ENCODE measurements around the gene CYSLTR2.
"Not testable (repeated sequence)": the region's sequence is repeated elsewhere in the genome, so short reads cannot be mapped to it uniquely, and the experiment has no call there.

The CYSLTR2 gene

GRCh38 chr13:48695776-48696175 lies 42.0 kb downstream of the CYSLTR2 start:
- Histone ChIP-seq H3K9me3 (replicated peaks; ENCODE audit: low read length) (no peaks in the 10 kb centered on the region), H3K4me3 (ENCODE audit: low read length) (no peak overlapping the region), H3K9ac (ENCODE audit: low read depth, low read length) (no peak overlapping the region), H3K4me2 (ENCODE audit: low read length) (no peak overlapping the region), H3K4me1 (ENCODE audit: control insufficient read depth, insufficient read depth, low read length) (no peaks in the 10 kb centered on the region), H3K27me3 (ENCODE audit: control insufficient read depth, insufficient read depth, low read length) (peaks cover 27% of the 10 kb centered on the region), H3K36me3 (ENCODE audit: insufficient read depth, low read length) (no peaks in the 10 kb centered on the region)

GRCh38 chr13:48696676-48697075 lies 42.9 kb downstream of the CYSLTR2 start:
- not testable (repeated sequence) for H3K4me1 ChIP-seq (ENCODE audit: control insufficient read depth, insufficient read depth, low read length); H3K36me3 ChIP-seq (ENCODE audit: insufficient read depth, low read length); H3K4me3 ChIP-seq (ENCODE audit: low read length); H3K9ac ChIP-seq (ENCODE audit: low read depth, low read length); H3K9me3 ChIP-seq (replicated peaks; ENCODE audit: low read length); H3K4me2 ChIP-seq (ENCODE audit: low read length)
- peaks cover 23% of the 10 kb centered on the region for H3K27me3 ChIP-seq (ENCODE audit: control insufficient read depth, insufficient read depth, low read length)

- no peaks in the 10 kb centered on the region for H3K9me3 ChIP-seq (replicated peaks; ENCODE audit: low read length)
- no peak overlapping the region for H3K4me3 ChIP-seq (ENCODE audit: low read length)
- H3K4me2 ChIP-seq (ENCODE audit: low read length), result no peak overlapping the region
- H3K36me3 ChIP-seq (ENCODE audit: insufficient read depth, low read length), result no peaks in the 10 kb centered on the region
- peaks cover 46% of the 10 kb centered on the region for H3K27me3 ChIP-seq (ENCODE audit: control insufficient read depth, insufficient read depth, low read length)
- no peaks in the 10 kb centered on the region for H3K4me1 ChIP-seq (ENCODE audit: control insufficient read depth, insufficient read depth, low read length)
- H3K9ac ChIP-seq (ENCODE audit: low read depth, low read length), result no peak overlapping the region
Measured at GRCh38 chr13:48707405-48707804, 53.7 kb downstream of the CYSLTR2 start.

- H3K9me3 ChIP-seq (replicated peaks; ENCODE audit: low read length), result no peaks in the 10 kb centered on the region
- no peaks in the 10 kb centered on the region for H3K4me1 ChIP-seq (ENCODE audit: control insufficient read depth, insufficient read depth, low read length)
- H3K9ac ChIP-seq (ENCODE audit: low read depth, low read length), result no peak overlapping the region
- H3K4me3 ChIP-seq (ENCODE audit: low read length), result no peak overlapping the region
- H3K36me3 ChIP-seq (ENCODE audit: insufficient read depth, low read length), result no peaks in the 10 kb centered on the region
- peaks cover 40% of the 10 kb centered on the region for H3K27me3 ChIP-seq (ENCODE audit: control insufficient read depth, insufficient read depth, low read length)
- no peak overlapping the region for H3K4me2 ChIP-seq (ENCODE audit: low read length)
Measured at GRCh38 chr13:48708764-48709163, 55.0 kb downstream of the CYSLTR2 start.

GRCh38 chr13:48709213-48709612 lies 55.5 kb downstream of the CYSLTR2 start:
- H3K9ac ChIP-seq (ENCODE audit: low read depth, low read length), result no peak overlapping the region

GRCh38 chr13:48710160-48710559 lies 56.4 kb downstream of the CYSLTR2 start:
- no peaks in the 10 kb centered on the region for H3K36me3 ChIP-seq (ENCODE audit: insufficient read depth, low read length)
- H3K4me1 ChIP-seq (ENCODE audit: control insufficient read depth, insufficient read depth, low read length), result no peaks in the 10 kb centered on the region
- no peak overlapping the region for H3K4me2 ChIP-seq (ENCODE audit: low read length)

More at GRCh38 chr13:48709213-48709612, 55.5 kb downstream of the CYSLTR2 start:
- Histone ChIP-seq H3K27me3 (ENCODE audit: control insufficient read depth, insufficient read depth, low read length) (peaks cover 40% of the 10 kb centered on the region), H3K4me2 (ENCODE audit: low read length) (no peak overlapping the region), H3K4me3 (ENCODE audit: low read length) (no peak overlapping the region), H3K9me3 (replicated peaks; ENCODE audit: low read length) (no peaks in the 10 kb centered on the region), H3K4me1 (ENCODE audit: control insufficient read depth, insufficient read depth, low read length) (no peaks in the 10 kb centered on the region), H3K36me3 (ENCODE audit: insufficient read depth, low read length) (no peaks in the 10 kb centered on the region)

GRCh38 chr13:48712141-48712540 lies 58.4 kb downstream of the CYSLTR2 start:
- H3K4me2 ChIP-seq (ENCODE audit: low read length), result no peak overlapping the region
- no peak overlapping the region for H3K9ac ChIP-seq (ENCODE audit: low read depth, low read length)
- no peaks in the 10 kb centered on the region for H3K4me1 ChIP-seq (ENCODE audit: control insufficient read depth, insufficient read depth, low read length)
- H3K36me3 ChIP-seq (ENCODE audit: insufficient read depth, low read length), result no peaks in the 10 kb centered on the region
- no peak overlapping the region for H3K4me3 ChIP-seq (ENCODE audit: low read length)
- peaks cover 34% of the 10 kb centered on the region for H3K27me3 ChIP-seq (ENCODE audit: control insufficient read depth, insufficient read depth, low read length)
- no peaks in the 10 kb centered on the region for H3K9me3 ChIP-seq (replicated peaks; ENCODE audit: low read length)

More at GRCh38 chr13:48710160-48710559, 56.4 kb downstream of the CYSLTR2 start:
- Histone ChIP-seq H3K9ac (ENCODE audit: low read depth, low read length) (no peak overlapping the region), H3K4me3 (ENCODE audit: low read length) (no peak overlapping the region), H3K9me3 (replicated peaks; ENCODE audit: low read length) (no peaks in the 10 kb centered on the region), H3K27me3 (ENCODE audit: control insufficient read depth, insufficient read depth, low read length) (peaks cover 34% of the 10 kb centered on the region)

GRCh38 chr13:48715977-48716376 lies 62.2 kb downstream of the CYSLTR2 start:
- H3K9me3 ChIP-seq (replicated peaks; ENCODE audit: low read length), result no peaks in the 10 kb centered on the region
- H3K4me3 ChIP-seq (ENCODE audit: low read length), result no peak overlapping the region
- no peak overlapping the region for H3K4me2 ChIP-seq (ENCODE audit: low read length)
- no peaks in the 10 kb centered on the region for H3K36me3 ChIP-seq (ENCODE audit: insufficient read depth, low read length)
- no peaks in the 10 kb centered on the region for H3K4me1 ChIP-seq (ENCODE audit: control insufficient read depth, insufficient read depth, low read length)
- H3K9ac ChIP-seq (ENCODE audit: low read depth, low read length), result no peak overlapping the region
- H3K27me3 ChIP-seq (ENCODE audit: control insufficient read depth, insufficient read depth, low read length), result peaks cover 23% of the 10 kb centered on the region

- Histone ChIP-seq H3K9ac (ENCODE audit: low read depth, low read length) (no peak overlapping the region), H3K4me1 (ENCODE audit: control insufficient read depth, insufficient read depth, low read length) (no peaks in the 10 kb centered on the region), H3K9me3 (replicated peaks; ENCODE audit: low read length) (no peaks in the 10 kb centered on the region), H3K4me3 (ENCODE audit: low read length) (no peak overlapping the region), H3K27me3 (ENCODE audit: control insufficient read depth, insufficient read depth, low read length) (peaks cover 17% of the 10 kb centered on the region), H3K36me3 (ENCODE audit: insufficient read depth, low read length) (no peaks in the 10 kb centered on the region), H3K4me2 (ENCODE audit: low read length) (no peak overlapping the region)
Measured at GRCh38 chr13:48720621-48721020, 66.9 kb downstream of the CYSLTR2 start.

- Histone ChIP-seq H3K36me3 (ENCODE audit: insufficient read depth, low read length) (no peaks in the 10 kb centered on the region), H3K4me2 (ENCODE audit: low read length) (no peak overlapping the region), H3K4me1 (ENCODE audit: control insufficient read depth, insufficient read depth, low read length) (no peaks in the 10 kb centered on the region), H3K4me3 (ENCODE audit: low read length) (no peak overlapping the region), H3K9me3 (replicated peaks; ENCODE audit: low read length) (no peaks in the 10 kb centered on the region), H3K9ac (ENCODE audit: low read depth, low read length) (no peak overlapping the region), H3K27me3 (ENCODE audit: control insufficient read depth, insufficient read depth, low read length) (peaks cover 17% of the 10 kb centered on the region)
Measured at GRCh38 chr13:48723168-48723567, 69.4 kb downstream of the CYSLTR2 start.

- H3K27me3 ChIP-seq (ENCODE audit: control insufficient read depth, insufficient read depth, low read length), result peaks cover 10% of the 10 kb centered on the region
- H3K9me3 ChIP-seq (replicated peaks; ENCODE audit: low read length), result no peaks in the 10 kb centered on the region
- no peak overlapping the region for H3K4me3 ChIP-seq (ENCODE audit: low read length)
- H3K9ac ChIP-seq (ENCODE audit: low read depth, low read length), result no peak overlapping the region
- no peaks in the 10 kb centered on the region for H3K4me1 ChIP-seq (ENCODE audit: control insufficient read depth, insufficient read depth, low read length)
- no peaks in the 10 kb centered on the region for H3K36me3 ChIP-seq (ENCODE audit: insufficient read depth, low read length)
- no peak overlapping the region for H3K4me2 ChIP-seq (ENCODE audit: low read length)
Measured at GRCh38 chr13:48725271-48725670, 71.5 kb downstream of the CYSLTR2 start.

GRCh38 chr13:48726711-48727110 lies 73.0 kb downstream of the CYSLTR2 start:
- no peak overlapping the region for H3K4me3 ChIP-seq (ENCODE audit: low read length)
- no peaks in the 10 kb centered on the region for H3K36me3 ChIP-seq (ENCODE audit: insufficient read depth, low read length)
- H3K4me2 ChIP-seq (ENCODE audit: low read length), result no peak overlapping the region
- H3K9ac ChIP-seq (ENCODE audit: low read depth, low read length), result no peak overlapping the region
- H3K9me3 ChIP-seq (replicated peaks; ENCODE audit: low read length), result no peaks in the 10 kb centered on the region
- H3K4me1 ChIP-seq (ENCODE audit: control insufficient read depth, insufficient read depth, low read length), result peaks cover 10% of the 10 kb centered on the region
- no peaks in the 10 kb centered on the region for H3K27me3 ChIP-seq (ENCODE audit: control insufficient read depth, insufficient read depth, low read length)
